NB4 (cell line): ENCODE results near the gene FSCN2.
"Not testable (repeated sequence)": the region's sequence is repeated elsewhere in the genome, so short reads cannot be mapped to it uniquely, and the experiment has no call there.

Source experiments
- DNase-seq: peaks from one replicate; pipeline ENCODE4 v3.0.0; 2010; ENCODE audit warnings: low read depth
- H3K4me3 ChIP-seq: one replicate; pipeline ENCODE4 v1.5.1; 2011; ENCODE audit warnings: mild to moderate bottlenecking, low read depth, low read length, moderate library complexity
- MYC ChIP-seq: IDR thresholded peaks from 2 replicates; pipeline ENCODE4 v1.6.1; 2011; ENCODE audit warnings: low read depth, low read length
- POLR2A ChIP-seq: IDR thresholded peaks from 2 replicates; pipeline ENCODE4 v1.6.1; 2011; ENCODE audit warnings: mild to moderate bottlenecking; ENCODE audit not compliant: insufficient read length; ENCODE audit errors: extremely low read depth
- TF ChIP-seq, protein P1 (sequence below): IDR thresholded peaks from 2 replicates; pipeline ENCODE4 v1.6.1; 2011; ENCODE audit warnings: low read depth, low read length
- TF ChIP-seq, protein P2 (sequence below): IDR thresholded peaks from one replicate; pipeline ENCODE4 v1.5.1; 2012; ENCODE audit warnings: low read depth, low read length

FSCN2 gene

DNA sequence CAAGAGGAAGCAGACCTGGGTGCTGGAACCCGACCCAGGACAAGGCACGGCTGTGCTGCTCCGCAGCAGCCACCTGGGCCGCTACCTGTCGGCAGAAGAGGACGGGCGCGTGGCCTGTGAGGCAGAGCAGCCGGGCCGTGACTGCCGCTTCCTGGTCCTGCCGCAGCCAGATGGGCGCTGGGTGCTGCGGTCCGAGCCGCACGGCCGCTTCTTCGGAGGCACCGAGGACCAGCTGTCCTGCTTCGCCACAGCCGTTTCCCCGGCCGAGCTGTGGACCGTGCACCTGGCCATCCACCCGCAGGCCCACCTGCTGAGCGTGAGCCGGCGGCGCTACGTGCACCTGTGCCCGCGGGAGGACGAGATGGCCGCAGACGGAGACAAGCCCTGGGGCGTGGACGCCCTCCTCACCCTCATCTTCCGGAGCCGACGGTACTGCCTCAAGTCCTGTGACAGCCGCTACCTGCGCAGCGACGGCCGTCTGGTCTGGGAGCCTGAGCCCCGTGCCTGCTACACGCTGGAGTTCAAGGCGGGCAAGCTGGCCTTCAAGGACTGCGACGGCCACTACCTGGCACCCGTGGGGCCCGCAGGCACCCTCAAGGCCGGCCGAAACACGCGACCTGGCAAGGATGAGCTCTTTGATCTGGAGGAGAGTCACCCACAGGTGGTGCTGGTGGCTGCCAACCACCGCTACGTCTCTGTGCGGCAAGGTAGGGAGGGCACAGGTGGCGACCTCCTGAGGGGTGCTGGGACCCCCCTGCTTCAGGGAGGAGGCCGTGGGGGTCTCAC lies 667 bp downstream of the FSCN2 start:
- TF ChIP-seq, protein P1, sequence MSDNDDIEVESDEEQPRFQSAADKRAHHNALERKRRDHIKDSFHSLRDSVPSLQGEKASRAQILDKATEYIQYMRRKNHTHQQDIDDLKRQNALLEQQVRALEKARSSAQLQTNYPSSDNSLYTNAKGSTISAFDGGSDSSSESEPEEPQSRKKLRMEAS, result no peak
- TF ChIP-seq, protein P2, sequence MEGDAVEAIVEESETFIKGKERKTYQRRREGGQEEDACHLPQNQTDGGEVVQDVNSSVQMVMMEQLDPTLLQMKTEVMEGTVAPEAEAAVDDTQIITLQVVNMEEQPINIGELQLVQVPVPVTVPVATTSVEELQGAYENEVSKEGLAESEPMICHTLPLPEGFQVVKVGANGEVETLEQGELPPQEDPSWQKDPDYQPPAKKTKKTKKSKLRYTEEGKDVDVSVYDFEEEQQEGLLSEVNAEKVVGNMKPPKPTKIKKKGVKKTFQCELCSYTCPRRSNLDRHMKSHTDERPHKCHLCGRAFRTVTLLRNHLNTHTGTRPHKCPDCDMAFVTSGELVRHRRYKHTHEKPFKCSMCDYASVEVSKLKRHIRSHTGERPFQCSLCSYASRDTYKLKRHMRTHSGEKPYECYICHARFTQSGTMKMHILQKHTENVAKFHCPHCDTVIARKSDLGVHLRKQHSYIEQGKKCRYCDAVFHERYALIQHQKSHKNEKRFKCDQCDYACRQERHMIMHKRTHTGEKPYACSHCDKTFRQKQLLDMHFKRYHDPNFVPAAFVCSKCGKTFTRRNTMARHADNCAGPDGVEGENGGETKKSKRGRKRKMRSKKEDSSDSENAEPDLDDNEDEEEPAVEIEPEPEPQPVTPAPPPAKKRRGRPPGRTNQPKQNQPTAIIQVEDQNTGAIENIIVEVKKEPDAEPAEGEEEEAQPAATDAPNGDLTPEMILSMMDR, result no peak
- TF ChIP-seq POLR2A (no peak), MYC (no peak)
- DNase-seq, result no peak
- H3K4me3 ChIP-seq, result no peak overlapping the region

DNA sequence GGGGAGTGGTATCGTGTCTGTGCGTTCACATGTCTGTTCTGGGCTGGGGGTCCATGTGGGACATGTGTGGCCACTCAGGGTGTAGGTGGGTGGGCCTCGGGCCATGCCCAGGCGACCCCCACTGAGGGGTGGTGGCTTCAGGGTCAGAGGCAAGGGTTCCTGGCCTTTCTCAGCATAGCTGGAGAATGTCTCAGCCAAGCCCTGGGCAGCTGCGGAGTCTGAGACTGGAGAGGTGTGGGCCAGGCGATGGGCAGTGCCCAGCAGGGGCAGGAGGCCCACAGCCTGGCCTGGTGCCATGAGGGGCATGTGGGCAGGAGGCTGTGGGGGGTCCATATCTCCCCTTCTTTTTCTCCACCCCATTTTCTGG lies 1.2 kb downstream of the FSCN2 start:
- no peak for DNase-seq
- H3K4me3 ChIP-seq, result no peak overlapping the region
- TF ChIP-seq, protein P1, result no peak
- TF ChIP-seq, protein P2, result no peak
- TF ChIP-seq MYC (no peak), POLR2A (no peak)

DNA sequence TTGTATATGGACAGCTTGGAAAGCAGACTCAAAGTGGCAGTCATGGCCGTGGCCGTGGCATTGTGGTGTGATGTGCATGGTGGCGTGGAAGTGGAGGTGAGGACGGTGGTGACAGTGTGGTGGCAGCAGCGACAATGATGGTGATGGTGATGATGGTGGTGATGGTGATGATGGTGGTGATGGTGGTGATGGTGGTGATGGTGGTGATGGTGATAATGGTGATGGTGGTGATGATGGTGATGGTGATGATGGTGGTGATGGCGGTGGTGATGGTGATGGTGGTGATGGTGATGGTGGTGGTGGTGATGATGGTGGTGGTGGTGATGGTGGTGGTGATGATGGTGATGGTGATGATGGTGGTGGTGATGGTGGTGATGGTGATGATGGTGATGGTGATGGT lies 2.8 kb downstream of the FSCN2 start:
- DNase-seq, H3K4me3 ChIP-seq: not testable (repeated sequence)

DNA sequence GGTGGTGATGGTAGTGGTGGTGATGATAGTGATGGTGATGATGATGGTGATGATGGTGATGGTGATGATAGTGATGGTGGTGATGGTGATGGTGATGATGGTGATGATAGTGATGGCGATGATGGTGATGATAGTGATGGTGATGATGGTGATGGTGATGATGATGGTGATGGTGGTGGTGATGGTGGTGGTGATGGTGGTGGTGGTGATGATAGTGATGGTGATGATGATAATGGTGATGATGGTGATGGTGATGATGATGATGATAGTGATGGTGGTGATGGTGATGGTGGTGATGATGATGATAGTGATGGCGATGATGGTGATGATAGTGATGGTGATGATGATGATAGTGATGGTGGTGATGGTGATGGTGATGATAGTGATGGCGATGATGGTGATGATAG lies 3.8 kb downstream of the FSCN2 start:
- not testable (repeated sequence) for DNase-seq, H3K4me3 ChIP-seq

DNA sequence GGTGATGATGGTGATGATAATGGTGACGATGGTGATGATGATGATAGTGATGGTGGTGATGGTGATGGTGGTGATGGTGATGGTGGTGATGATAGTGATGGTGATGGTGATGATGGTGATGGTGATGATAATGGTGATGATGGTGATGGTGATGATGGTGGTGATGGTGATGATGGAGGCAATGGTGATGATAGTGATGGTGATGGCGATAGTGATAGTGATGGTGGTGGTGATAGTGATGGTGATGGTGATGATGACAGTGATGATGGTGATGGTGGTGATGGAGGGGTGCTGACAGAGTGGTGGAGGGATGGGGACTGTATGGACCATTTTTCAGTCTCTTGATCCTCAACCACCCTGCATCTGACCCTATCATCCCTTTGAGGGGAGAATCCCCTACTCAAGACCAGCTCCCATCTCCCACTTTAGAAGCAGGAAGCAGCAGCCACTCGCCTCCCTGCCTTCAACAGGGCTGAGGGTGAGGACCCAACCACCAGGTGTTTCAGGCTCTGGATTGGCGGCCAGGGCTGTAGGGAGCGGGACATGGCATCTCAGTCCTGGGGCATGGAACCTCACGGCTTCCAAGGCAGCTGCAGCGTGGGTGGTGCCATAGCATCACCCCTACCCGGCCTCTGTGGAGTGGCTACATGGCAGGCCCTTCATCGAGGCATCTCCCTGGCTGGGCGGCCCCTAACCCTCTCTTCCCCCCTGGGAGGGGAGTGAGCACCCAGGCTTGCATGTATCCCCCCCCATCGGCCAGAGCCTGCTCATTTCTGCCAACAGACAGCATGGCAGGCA lies 4.5 kb downstream of the FSCN2 start:
- TF ChIP-seq POLR2A (no peak), MYC (no peak)
- TF ChIP-seq, protein P2, result no peak
- TF ChIP-seq, protein P1, result no peak
- no peak for DNase-seq
- H3K4me3 ChIP-seq, result no peak overlapping the region

DNA sequence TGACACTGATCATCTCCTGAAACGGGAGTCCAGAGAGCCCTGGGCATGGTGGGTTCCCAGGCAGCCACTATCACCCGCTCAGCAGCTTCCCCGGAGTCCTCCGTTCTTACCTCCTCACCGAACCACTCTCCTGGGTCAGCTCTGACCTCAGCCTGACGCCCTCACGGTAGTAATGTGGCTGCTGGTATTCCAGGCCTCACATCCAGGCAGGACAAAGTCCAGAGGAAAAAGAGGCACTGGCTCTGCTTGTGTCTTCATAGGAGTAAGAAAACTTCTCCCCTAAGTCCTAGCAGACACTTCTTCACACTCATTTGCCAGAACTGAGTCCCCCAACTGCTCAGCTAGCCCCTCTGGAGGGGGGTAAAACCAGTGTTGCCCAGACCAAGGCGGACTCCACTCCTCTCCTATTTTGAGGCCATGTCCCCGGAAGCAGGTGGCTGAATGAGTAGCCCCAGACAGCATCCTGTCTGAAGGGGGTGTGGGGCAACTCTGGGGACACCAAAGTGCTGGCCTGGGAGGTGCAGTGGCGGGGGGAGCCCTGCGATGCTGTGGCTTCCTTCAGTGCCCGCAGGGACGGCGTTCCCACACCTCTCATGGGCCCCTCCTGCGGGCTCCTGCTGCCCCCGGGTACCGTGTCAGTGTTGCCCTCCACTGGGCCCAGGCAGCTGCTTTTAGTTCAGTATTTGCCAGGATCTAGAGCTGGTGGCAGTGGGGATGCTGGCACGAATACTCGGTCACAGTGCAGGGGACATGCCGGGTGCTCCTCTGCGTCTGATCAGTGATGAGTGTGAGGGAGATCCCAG lies 5.4 kb downstream of the FSCN2 start:
- no peak overlapping the region for H3K4me3 ChIP-seq
- TF ChIP-seq POLR2A (no peak), MYC (no peak)
- TF ChIP-seq, protein P1, result no peak
- TF ChIP-seq, protein P2, result no peak
- DNase-seq, result peak; percentile 43
